Body of pancreas (tissue), 4 donors: Measurements from ENCODE around the gene KYNU.

Experiments used
- POLR2A ChIP-seq, 3 donors: fragments of 450-650 bp; IDR thresholded peaks; one replicate each; pipeline ENCODE4 v1.6.1; 2016; ENCODE audit warnings: antibody characterized with exemption in 3 of 3, mild to moderate bottlenecking in 2 of 3
- TF ChIP-seq, protein P1 (sequence below), 7 experiments: fragments of 450-650 bp in 4 of 7; fragments of 200-600 bp in 3 of 7; sonication (generic) in 3 of 7; IDR thresholded peaks; one replicate each; pipeline ENCODE4 v1.5.1; 2016 to 2019; ENCODE audit warnings: antibody characterized with exemption in 7 of 7

DNA sequence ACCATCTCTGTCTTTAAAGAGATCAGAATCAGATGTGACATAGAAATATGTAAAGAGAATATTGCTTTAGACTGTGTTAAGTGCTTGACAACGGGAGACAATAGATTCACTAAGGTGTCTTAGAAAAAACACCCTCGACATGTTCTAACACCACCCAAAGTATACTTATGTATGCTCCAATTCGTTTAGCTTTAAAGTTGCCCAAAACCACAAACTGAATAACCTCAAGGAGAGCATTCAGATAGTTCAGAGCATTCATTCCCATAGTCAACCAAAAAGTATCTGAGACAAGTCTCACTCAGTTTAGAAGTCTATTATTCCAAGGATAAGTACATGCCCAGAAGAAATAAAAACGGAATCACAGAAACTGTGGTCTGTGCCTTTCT is 96.4 kb downstream of the KYNU start:
- TF ChIP-seq, protein P1, sequence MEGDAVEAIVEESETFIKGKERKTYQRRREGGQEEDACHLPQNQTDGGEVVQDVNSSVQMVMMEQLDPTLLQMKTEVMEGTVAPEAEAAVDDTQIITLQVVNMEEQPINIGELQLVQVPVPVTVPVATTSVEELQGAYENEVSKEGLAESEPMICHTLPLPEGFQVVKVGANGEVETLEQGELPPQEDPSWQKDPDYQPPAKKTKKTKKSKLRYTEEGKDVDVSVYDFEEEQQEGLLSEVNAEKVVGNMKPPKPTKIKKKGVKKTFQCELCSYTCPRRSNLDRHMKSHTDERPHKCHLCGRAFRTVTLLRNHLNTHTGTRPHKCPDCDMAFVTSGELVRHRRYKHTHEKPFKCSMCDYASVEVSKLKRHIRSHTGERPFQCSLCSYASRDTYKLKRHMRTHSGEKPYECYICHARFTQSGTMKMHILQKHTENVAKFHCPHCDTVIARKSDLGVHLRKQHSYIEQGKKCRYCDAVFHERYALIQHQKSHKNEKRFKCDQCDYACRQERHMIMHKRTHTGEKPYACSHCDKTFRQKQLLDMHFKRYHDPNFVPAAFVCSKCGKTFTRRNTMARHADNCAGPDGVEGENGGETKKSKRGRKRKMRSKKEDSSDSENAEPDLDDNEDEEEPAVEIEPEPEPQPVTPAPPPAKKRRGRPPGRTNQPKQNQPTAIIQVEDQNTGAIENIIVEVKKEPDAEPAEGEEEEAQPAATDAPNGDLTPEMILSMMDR (IDR thresholded peaks at IDR 0.05) = no peak
- TF ChIP-seq POLR2A (IDR thresholded peaks at IDR 0.05) = no peak
